Endodermal cell (in vitro differentiated cells): ENCODE measurements around the gene NOL8. TPM values are rescaled to one million over a fixed set of nuclear protein-coding genes. Genes with fewer than 3 reads are reported as not detected.

Source experiments
- DNase-seq: peaks from one replicate; pipeline ENCODE4 v3.0.0-alpha.2; 2017
- H3K27ac ChIP-seq: 2 replicates; pipeline ENCODE4 v1.5.1; 2013; ENCODE audit warnings: mild to moderate bottlenecking, low read depth, low read length, moderate library complexity
- H3K27me3 ChIP-seq: 2 replicates; pipeline ENCODE4 v1.6.1; 2013; ENCODE audit warnings: mild to moderate bottlenecking, low read length, moderate library complexity; ENCODE audit not compliant: insufficient read depth, control insufficient read depth, poor library complexity, severe bottlenecking
- H3K36me3 ChIP-seq: 2 replicates; pipeline ENCODE4 v1.7.0; 2013; ENCODE audit warnings: mild to moderate bottlenecking, low read length, moderate library complexity; ENCODE audit not compliant: control insufficient read depth, insufficient read depth
- H3K4me1 ChIP-seq: one replicate; pipeline ENCODE4 v1.7.0; 2013; ENCODE audit warnings: low read length; ENCODE audit not compliant: control insufficient read depth, insufficient read depth
- H3K4me3 ChIP-seq: 2 replicates; pipeline ENCODE4 v1.5.1; 2013; ENCODE audit warnings: mild to moderate bottlenecking, low read length, moderate library complexity
- H3K9ac ChIP-seq: 2 replicates; pipeline ENCODE4 v1.6.1; 2013; ENCODE audit warnings: mild to moderate bottlenecking, low read length, moderate library complexity; ENCODE audit not compliant: poor library complexity, severe bottlenecking; ENCODE audit errors: extremely low read depth
- H3K9me3 ChIP-seq: 2 replicates; pipeline ENCODE4 v1.6.1; 2013; ENCODE audit warnings: mild to moderate bottlenecking, low read length, moderate library complexity; ENCODE audit not compliant: control insufficient read depth
- H3K27ac Mint-ChIP-seq: 2 replicates; pipeline ENCODE4 v1.8.0; 2020; ENCODE audit warnings: mixed read lengths
- H3K27me3 Mint-ChIP-seq: 2 replicates; pipeline ENCODE4 v1.8.0; 2021; ENCODE audit warnings: mild to moderate bottlenecking, mixed read lengths; ENCODE audit not compliant: insufficient read depth
- H3K36me3 Mint-ChIP-seq: 2 replicates; pipeline ENCODE4 v1.8.0; 2020; ENCODE audit warnings: low read depth, mixed read lengths
- H3K4me1 Mint-ChIP-seq: 2 replicates; pipeline ENCODE4 v1.8.0; 2020; ENCODE audit warnings: mixed read lengths
- H3K4me3 Mint-ChIP-seq: 2 replicates; pipeline ENCODE4 v1.8.0; 2020; ENCODE audit warnings: mild to moderate bottlenecking, moderate library complexity, mixed read lengths
- H3K9me3 Mint-ChIP-seq: 2 replicates; pipeline ENCODE4 v1.8.0; 2020; ENCODE audit warnings: mild to moderate bottlenecking, mixed read lengths
- WGBS, 2 experiments: methylation state at CpG; one replicate each; pipeline versions ENCODE4 v1.1.5 to v1.1.7; 2013; ENCODE audit warnings: missing lambda C conversion rate in 2 of 2, mixed read lengths in 1 of 2; ENCODE audit not compliant: insufficient coverage in 1 of 2, insufficient read length in 1 of 2; 5-methylcytosine and 5-hydroxymethylcytosine counted together
- total RNA-seq, 2 donors: library from RNA; stranded (reverse); fragmentation: NEBNext Ultra II Directional in 1 of 2; extraction: Animal tissue kit (Norgen Biotek cat#: 25700) in 1 of 2; gene quantifications; 2 replicates in 1 of 2; 3 replicates in 1 of 2; pipeline ENCODE4 v1.2.1, GENCODE V29; 2021
- TF ChIP-seq, protein P1 (sequence below): fragments of 200-600 bp; sonication (generic); conservative IDR thresholded peaks from 2 replicates; pipeline ENCODE4 v1.5.0; 2021; ENCODE audit warnings: antibody characterized with exemption, mild to moderate bottlenecking

The NOL8 gene
- total RNA-seq, 2 donors from 2014 or later = 30.0 to 31.7 TPM

DNA sequence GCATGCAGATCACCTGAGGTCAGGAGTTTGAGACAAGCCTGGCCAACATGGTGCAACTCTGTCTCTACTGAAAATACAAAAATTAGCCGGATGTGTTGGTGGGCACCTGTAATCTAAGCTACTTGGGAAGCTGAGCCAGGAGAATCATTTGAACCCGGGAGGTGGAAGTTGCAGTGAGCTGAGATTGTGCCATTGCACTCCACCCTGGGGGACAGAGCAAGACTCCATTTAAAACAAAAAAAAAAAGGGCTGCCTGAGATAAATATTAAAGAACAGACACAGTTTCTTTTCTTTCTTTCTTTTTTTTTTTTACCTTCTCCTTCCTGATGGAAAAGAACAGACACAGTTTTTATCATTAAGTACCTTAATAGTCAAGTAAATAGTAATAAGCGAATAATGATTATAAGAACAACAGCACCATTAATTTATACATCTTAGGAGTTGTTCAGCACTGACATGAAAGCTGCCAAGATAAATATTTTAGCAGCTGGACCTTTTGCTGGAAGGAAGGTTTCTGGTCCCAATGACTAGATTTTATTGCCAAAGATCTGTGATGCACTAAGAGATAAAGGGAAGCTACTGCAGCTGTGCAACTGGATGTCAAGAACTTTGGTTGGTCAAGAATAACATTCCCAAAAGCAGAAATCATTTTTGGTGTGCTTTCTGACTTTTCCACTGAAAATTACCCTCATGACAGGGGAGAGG lies 7.6 kb upstream of the NOL8 start:
- Mint-ChIP-seq H3K4me3 (no peak overlapping the region), H3K27ac (no peak overlapping the region), H3K27me3 (no peaks in the 10 kb centered on the region), H3K4me1 (no peaks in the 10 kb centered on the region), H3K9me3 (no peaks in the 10 kb centered on the region), H3K36me3 (peaks cover 5% of the 10 kb centered on the region)
- WGBS, 2 experiments = 87 to 94% methylated on average over 2 to 3 of the region's 3 CpGs
- H3K9ac ChIP-seq = no peak overlapping the region
- TF ChIP-seq, protein P1, sequence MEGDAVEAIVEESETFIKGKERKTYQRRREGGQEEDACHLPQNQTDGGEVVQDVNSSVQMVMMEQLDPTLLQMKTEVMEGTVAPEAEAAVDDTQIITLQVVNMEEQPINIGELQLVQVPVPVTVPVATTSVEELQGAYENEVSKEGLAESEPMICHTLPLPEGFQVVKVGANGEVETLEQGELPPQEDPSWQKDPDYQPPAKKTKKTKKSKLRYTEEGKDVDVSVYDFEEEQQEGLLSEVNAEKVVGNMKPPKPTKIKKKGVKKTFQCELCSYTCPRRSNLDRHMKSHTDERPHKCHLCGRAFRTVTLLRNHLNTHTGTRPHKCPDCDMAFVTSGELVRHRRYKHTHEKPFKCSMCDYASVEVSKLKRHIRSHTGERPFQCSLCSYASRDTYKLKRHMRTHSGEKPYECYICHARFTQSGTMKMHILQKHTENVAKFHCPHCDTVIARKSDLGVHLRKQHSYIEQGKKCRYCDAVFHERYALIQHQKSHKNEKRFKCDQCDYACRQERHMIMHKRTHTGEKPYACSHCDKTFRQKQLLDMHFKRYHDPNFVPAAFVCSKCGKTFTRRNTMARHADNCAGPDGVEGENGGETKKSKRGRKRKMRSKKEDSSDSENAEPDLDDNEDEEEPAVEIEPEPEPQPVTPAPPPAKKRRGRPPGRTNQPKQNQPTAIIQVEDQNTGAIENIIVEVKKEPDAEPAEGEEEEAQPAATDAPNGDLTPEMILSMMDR = no peak
- H3K4me3 ChIP-seq = no peak overlapping the region
- H3K27ac ChIP-seq = no peak overlapping the region
- no peaks in the 10 kb centered on the region for H3K36me3 ChIP-seq
- H3K27me3 ChIP-seq = no peaks in the 10 kb centered on the region
- H3K9me3 ChIP-seq = no peaks in the 10 kb centered on the region
- H3K4me1 ChIP-seq = no peaks in the 10 kb centered on the region
- DNase-seq = no peak

DNA sequence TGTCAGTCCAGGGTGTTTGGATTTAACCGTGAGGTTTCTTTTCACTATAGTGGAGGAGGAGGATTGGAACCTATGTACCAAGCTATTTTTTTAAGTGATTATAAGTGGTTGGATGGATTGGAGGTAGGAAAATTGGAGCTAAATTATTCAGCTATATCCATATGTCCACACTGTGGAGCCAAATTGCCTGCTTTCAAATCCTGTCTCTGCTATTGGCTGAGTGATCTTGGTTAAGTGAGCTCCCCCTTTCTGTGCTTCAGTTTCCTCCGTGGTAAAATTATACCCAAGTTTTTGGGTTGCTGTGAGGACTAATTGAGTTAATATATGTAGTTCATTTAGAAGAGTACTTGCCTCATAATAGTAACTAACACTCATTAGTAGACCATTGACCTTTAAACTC lies 3.1 kb upstream of the NOL8 start:
- Mint-ChIP-seq H3K4me3 (no peak overlapping the region), H3K4me1 (peaks cover 19% of the 10 kb centered on the region), H3K9me3 (no peaks in the 10 kb centered on the region), H3K27me3 (no peaks in the 10 kb centered on the region), H3K36me3 (peaks cover 1% of the 10 kb centered on the region), H3K27ac (no peak overlapping the region)
- no peaks in the 10 kb centered on the region for H3K9me3 ChIP-seq
- 60 to 100% methylated on average over 1 to 2 of the region's 2 CpGs for WGBS, 2 experiments
- H3K4me3 ChIP-seq = no peak overlapping the region
- H3K27ac ChIP-seq = no peak overlapping the region
- TF ChIP-seq, protein P1 = peak; percentile 37
- no peak for DNase-seq
- no peaks in the 10 kb centered on the region for H3K4me1 ChIP-seq
- no peak overlapping the region for H3K9ac ChIP-seq
- peaks cover 1% of the 10 kb centered on the region for H3K36me3 ChIP-seq
- H3K27me3 ChIP-seq = no peaks in the 10 kb centered on the region

DNA sequence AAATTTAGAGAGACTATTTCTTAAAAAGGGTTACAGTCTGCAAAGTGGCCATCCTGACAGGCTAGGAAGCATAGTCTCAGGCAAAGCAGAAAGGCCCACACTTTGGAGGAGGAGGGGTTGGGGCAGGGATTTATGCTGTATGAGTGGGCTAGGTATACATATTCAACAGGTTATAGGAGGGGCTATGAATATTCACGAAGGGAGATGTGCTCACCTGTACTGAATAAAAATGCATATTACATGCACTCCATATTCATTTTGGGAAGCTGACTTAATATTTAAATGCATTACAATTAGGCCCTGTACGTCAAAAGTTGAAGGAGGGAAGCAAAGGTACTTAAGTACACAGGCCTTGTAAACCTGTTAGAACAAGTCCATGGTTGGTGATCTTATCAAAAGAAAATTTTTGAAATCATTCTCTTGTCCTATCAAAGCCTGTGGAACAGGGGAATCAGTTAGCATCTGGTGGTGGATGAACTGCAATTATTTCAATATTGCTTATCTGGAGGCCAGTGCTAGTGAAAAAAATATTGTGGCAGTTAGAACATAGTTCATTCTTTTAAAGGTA lies 2.2 kb upstream of the NOL8 start:
- Mint-ChIP-seq H3K27me3 (no peaks in the 10 kb centered on the region), H3K9me3 (no peaks in the 10 kb centered on the region), H3K4me3 (peak overlapping the region; percentile 98), H3K4me1 (peaks cover 19% of the 10 kb centered on the region), H3K27ac (no peak overlapping the region), H3K36me3 (peaks cover 10% of the 10 kb centered on the region)
- H3K27ac ChIP-seq = no peak overlapping the region
- TF ChIP-seq, protein P1 = no peak
- no peak overlapping the region for H3K4me3 ChIP-seq
- H3K9me3 ChIP-seq = no peaks in the 10 kb centered on the region
- peaks cover 10% of the 10 kb centered on the region for H3K36me3 ChIP-seq
- no peaks in the 10 kb centered on the region for H3K4me1 ChIP-seq
- H3K9ac ChIP-seq = no peak overlapping the region
- H3K27me3 ChIP-seq = no peaks in the 10 kb centered on the region
- no peak for DNase-seq
- 80 to 85% methylated on average over 2 of the region's 2 CpGs for WGBS, 2 experiments
